ENCODE results near the gene UGT2B10.

Gene UGT2B10

GRCh38 chr4:68871809-68872642, 56.2 kb downstream of the UGT2B10 start:
- DNase-seq = no peak

GRCh38 chr4:68872643-68873502, 57.1 kb downstream of the UGT2B10 start:
- DNase-seq = no peak

DNA sequence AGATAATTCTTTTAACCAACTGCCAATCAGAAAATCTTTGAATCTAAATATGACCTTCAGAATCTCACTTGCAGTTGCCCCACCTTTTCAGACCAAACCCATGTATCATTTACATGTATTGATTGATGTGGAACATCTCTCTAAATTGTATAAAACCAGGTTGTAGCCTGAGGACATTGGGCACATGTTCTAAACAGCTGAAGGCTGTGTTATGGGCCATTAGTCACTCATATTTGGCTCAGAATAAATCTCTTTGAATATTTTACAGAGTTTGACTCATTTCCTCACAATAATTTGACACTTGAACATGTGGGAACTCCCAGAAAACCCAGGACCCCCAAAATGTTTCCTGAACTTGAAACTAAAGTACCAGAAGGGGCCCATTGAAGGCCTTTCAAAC, 58.7 kb downstream of the UGT2B10 start:
- DNase-seq = no peak

- no peak for DNase-seq
These were observed 61.8 kb downstream of the UGT2B10 start for GRCh38 chr4:68877555-68877954.

DNA sequence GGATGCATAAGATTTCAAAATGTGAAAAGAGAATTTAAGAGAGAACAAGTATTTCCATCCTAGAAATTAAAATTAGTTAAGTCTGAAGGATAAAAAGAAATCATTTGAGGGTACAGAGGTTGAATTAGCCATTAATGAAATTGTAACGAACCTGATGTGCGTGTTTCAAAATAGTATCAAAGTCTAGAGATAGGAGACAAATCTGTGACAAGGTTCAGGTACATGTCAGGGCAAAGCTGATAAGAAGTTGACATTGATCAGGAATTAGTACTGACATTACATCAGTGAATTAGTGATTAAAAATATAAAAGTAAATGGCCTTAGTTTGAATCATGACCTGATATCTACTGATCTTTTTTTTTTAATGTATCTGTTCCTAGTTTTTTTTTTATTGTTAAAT, 62.3 kb downstream of the UGT2B10 start:
- no peak for DNase-seq

Data from NCI-H2081 treated with DMSO at 0.1 percent for 48 hours (cell line).